ENCODE data around the gene PSMB9.

Gene PSMB9

GRCh38 chr6:32888576-32888975 is 34.6 kb downstream of the PSMB9 start:
- no peak for DNase-seq (ENCODE audit: extremely low read depth, low read depth)
- TF ChIP-seq CTCF (IDR thresholded peaks at IDR 0.05; ENCODE audit: low read depth, low read length), result no peak

- DNase-seq (ENCODE audit: extremely low read depth, low read depth), result no peak
- TF ChIP-seq CTCF (IDR thresholded peaks at IDR 0.05; ENCODE audit: low read depth, low read length), result no peak
Measured at GRCh38 chr6:32889533-32889932, 35.5 kb downstream of the PSMB9 start.

GRCh38 chr6:32890831-32891230 is 36.8 kb downstream of the PSMB9 start:
- no peak for DNase-seq (ENCODE audit: extremely low read depth, low read depth)
- TF ChIP-seq CTCF (IDR thresholded peaks at IDR 0.05; ENCODE audit: low read depth, low read length), result no peak

GRCh38 chr6:32894085-32895005 is 40.4 kb downstream of the PSMB9 start:
- DNase-seq (ENCODE audit: extremely low read depth, low read depth), result peak; percentile 76
- no peak for TF ChIP-seq CTCF (IDR thresholded peaks at IDR 0.05; ENCODE audit: low read depth, low read length)

GRCh38 chr6:32895006-32895345 is 41.0 kb downstream of the PSMB9 start:
- DNase-seq (ENCODE audit: extremely low read depth, low read depth), result no peak
- TF ChIP-seq CTCF (IDR thresholded peaks at IDR 0.05; ENCODE audit: low read depth, low read length), result no peak

GRCh38 chr6:32903952-32904351 is 50.0 kb downstream of the PSMB9 start:
- no peak for TF ChIP-seq CTCF (IDR thresholded peaks at IDR 0.05; ENCODE audit: low read depth, low read length)
- DNase-seq (ENCODE audit: extremely low read depth, low read depth), result no peak

- TF ChIP-seq CTCF (IDR thresholded peaks at IDR 0.05; ENCODE audit: low read depth, low read length), result no peak
- no peak for DNase-seq (ENCODE audit: extremely low read depth, low read depth)
Measured at GRCh38 chr6:32905078-32905477, 51.1 kb downstream of the PSMB9 start.

All from AG09319 (cell line).